ENCODE data around the gene TNFAIP8L3. TPM values are rescaled to one million over a fixed set of nuclear protein-coding genes. Genes with fewer than 3 reads are reported as not detected.

The TNFAIP8L3 gene
- total and polyA plus RNA-seq, 3 donors from 2014 or later, result 5.1 to 17.3 (median 10.2) TPM

- intact Hi-C loops (cut with DNase I; ENCODE audit: low total_unique reads), result no loop called here
- Histone ChIP-seq H3K4me1 (peaks cover 18% of the 10 kb centered on the region), H3K36me3 (ENCODE audit: low read depth, missing control alignments) (no peaks in the 10 kb centered on the region), H3K9me3 (no peaks in the 10 kb centered on the region), H3K4me3 (no peak overlapping the region), H3K27ac (peak overlapping the region; percentile 40 to 77), H3K27me3 (no peaks in the 10 kb centered on the region)
- TF ChIP-seq CTCF (IDR thresholded peaks at IDR 0.05), result peak; percentile 77 to 93 (median 85)
- no peak for TF ChIP-seq POLR2A (IDR thresholded peaks at IDR 0.05)
- WGBS, 2 donors, result 42 to 44% methylated on average over 6 of the region's 6 CpGs
- peak; percentile 77 for DNase-seq
Measured at GRCh38 chr15:51132384-51133139, 37.9 kb upstream of the TNFAIP8L3 start.

GRCh38 chr15:51131596-51132290 lies 37.0 kb upstream of the TNFAIP8L3 start:
- Histone ChIP-seq H3K9me3 (no peaks in the 10 kb centered on the region), H3K4me1 (peaks cover 18% of the 10 kb centered on the region), H3K36me3 (ENCODE audit: low read depth, missing control alignments) (no peaks in the 10 kb centered on the region), H3K4me3 (no peak overlapping the region), H3K27me3 (no peaks in the 10 kb centered on the region), H3K27ac (no peak overlapping the region)
- 71 to 81% methylated on average over 4 of the region's 4 CpGs for WGBS, 2 donors
- no peak for TF ChIP-seq CTCF (IDR thresholded peaks at IDR 0.05)
- TF ChIP-seq POLR2A (IDR thresholded peaks at IDR 0.05), result no peak
- DNase-seq, result no peak
- intact Hi-C loops (cut with DNase I; ENCODE audit: low total_unique reads), result no loop called here

GRCh38 chr15:51130344-51130743 lies 35.6 kb upstream of the TNFAIP8L3 start:
- TF ChIP-seq POLR2A (IDR thresholded peaks at IDR 0.05) (no peak), CTCF (IDR thresholded peaks at IDR 0.05) (no peak)
- no peaks in the 10 kb centered on the region for H3K27me3 ChIP-seq
- 96 to 100% methylated on average over 1 of the region's 1 CpG for WGBS, 2 donors
- peaks cover 18% of the 10 kb centered on the region for H3K4me1 ChIP-seq
- DNase-seq, result no peak
- no peaks in the 10 kb centered on the region for H3K9me3 ChIP-seq
- no peak overlapping the region for H3K4me3 ChIP-seq
- no peak overlapping the region for H3K27ac ChIP-seq
- no peaks in the 10 kb centered on the region for H3K36me3 ChIP-seq (ENCODE audit: low read depth, missing control alignments)
- intact Hi-C loops (cut with DNase I; ENCODE audit: low total_unique reads), result no loop called here

GRCh38 chr15:51129535-51130188 lies 35.0 kb upstream of the TNFAIP8L3 start:
- 71 to 82% methylated on average over 5 of the region's 5 CpGs for WGBS, 2 donors

More at GRCh38 chr15:51129535-51130188, 35.0 kb upstream of the TNFAIP8L3 start:
- H3K36me3 ChIP-seq (ENCODE audit: low read depth, missing control alignments), result no peaks in the 10 kb centered on the region
- no peak for DNase-seq
- no peaks in the 10 kb centered on the region for H3K27me3 ChIP-seq
- H3K4me1 ChIP-seq, result peaks cover 18% of the 10 kb centered on the region
- TF ChIP-seq POLR2A (IDR thresholded peaks at IDR 0.05) (no peak), CTCF (IDR thresholded peaks at IDR 0.05) (no peak)
- no peaks in the 10 kb centered on the region for H3K9me3 ChIP-seq
- no peak overlapping the region for H3K27ac ChIP-seq
- no peak overlapping the region for H3K4me3 ChIP-seq
- intact Hi-C loops (cut with DNase I; ENCODE audit: low total_unique reads), result no loop called here
